ENCODE measurements around the gene PTPN6.

DNA sequence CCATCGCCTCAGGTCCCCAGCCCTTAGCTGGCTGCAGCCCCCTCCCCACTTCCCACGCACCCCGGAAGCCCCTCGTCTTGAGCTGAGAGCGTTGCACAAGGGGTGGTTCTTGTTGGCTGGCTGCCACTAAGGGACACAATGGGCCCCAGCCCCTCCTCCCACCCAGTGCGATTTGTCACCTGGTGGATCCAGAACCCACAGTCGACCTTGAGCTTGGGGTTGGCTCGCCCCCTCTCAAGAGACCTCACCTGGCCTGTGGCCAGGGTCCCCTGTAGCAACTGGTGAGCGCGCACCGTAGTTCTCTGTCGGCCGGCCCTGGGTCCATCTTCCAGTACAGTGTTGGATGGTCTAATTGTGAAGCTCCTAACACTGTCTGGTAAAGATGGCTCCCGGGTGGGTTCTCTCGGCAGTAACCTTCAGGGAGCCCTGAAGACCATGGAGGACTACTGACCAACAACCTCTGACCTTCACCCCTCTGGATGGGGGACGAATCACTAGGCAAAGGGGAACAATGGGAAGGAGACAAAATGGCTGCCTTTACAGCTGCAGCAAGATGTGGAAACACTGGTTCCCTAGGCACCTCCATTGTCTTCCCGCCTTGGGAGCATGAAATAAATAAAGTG is 12.7 kb downstream of the PTPN6 start:
- TF ChIP-seq CTCF (IDR thresholded peaks at IDR 0.05): no peak
- TF ChIP-seq POLR2A (IDR thresholded peaks at IDR 0.05): no peak

Measured in lower leg skin (tissue), 3 donors.